K562 (cell line): Measurements from ENCODE around the gene CALHM3. TPM values are rescaled to one million over a fixed set of nuclear protein-coding genes. Genes with fewer than 3 reads are reported as not detected.
A peak's percentile ranks its signal among the peaks of the same experiment; 100 is the strongest.

ENCODE experiments used
- ATAC-seq: fragments of 200-7000 bp; cut with Tn5 transposase; 3 replicates; pipeline ENCODE4 v1.9.1; 2020; ENCODE audit warnings: moderate library complexity
- BruUV-seq: library from RNA; stranded (reverse); fragments of 400-500 nt; replicated peaks from 2 replicates; lab custom pipeline; 2021; lab: Mats Ljungman, UMichigan
- CTCF ChIA-PET: fragments of 300-600 bp; formaldehyde crosslinking; extraction: SDS; loops from one replicate; lab custom pipeline; 2021; ENCODE audit warnings: low intra/inter-chr PET ratio; lab: Yijun Ruan, JAX
- POLR2A ChIA-PET: fragments of 300-600, 350-650 bp; sonication (Branson Sonifier 250); formaldehyde crosslinking; extraction: SDS; loops from one replicate; lab custom pipeline; 2021; ENCODE audit warnings: antibody characterized with exemption, inconsistent platforms; lab: Yijun Ruan, JAX
- DNase-seq, 4 experiments: peaks; one replicate each; pipeline versions ENCODE4 v3.0.0 to v3.0.0-alpha.2; 2011 to 2018; ENCODE audit warnings: low spot score in 3 of 4, mixed read lengths in 3 of 4; ENCODE audit errors: extremely low read depth in 1 of 4
- FAIRE-seq: peaks from 2 replicates; lab custom pipeline; 2011; peaks lifted over from hg19 to GRCh38; lab: Jason Lieb, UNC
- H2AFZ ChIP-seq: 2 replicates; pipeline ENCODE4 v1.6.0; 2011; ENCODE audit warnings: low read depth, low read length, control low read depth, inconsistent platforms
- H3K27ac ChIP-seq: fragments of 200-600 bp; 3 replicates; pipeline ENCODE4 v1.8.0; 2011; ENCODE audit warnings: low read depth, mild to moderate bottlenecking, control low read depth, inconsistent platforms, low read length, moderate library complexity, mixed read lengths; ENCODE audit errors: extremely low read depth
- H3K27me3 ChIP-seq, 2 experiments: fragments of 300-600 bp in 1 of 2; 2 replicates in 1 of 2; 3 replicates in 1 of 2; pipeline versions ENCODE4 v1.6.0 to v1.8.0; 2011; ENCODE audit warnings: inconsistent platforms in 2 of 2, low read length in 2 of 2, mild to moderate bottlenecking in 1 of 2, mixed read lengths in 1 of 2, moderate library complexity in 1 of 2; ENCODE audit not compliant: control insufficient read depth in 2 of 2, insufficient read depth in 2 of 2
- H3K36me3 ChIP-seq: fragments of 300-600 bp; 3 replicates; pipeline ENCODE4 v1.8.0; 2011; ENCODE audit warnings: mild to moderate bottlenecking, low read length, inconsistent platforms; ENCODE audit not compliant: control insufficient read depth, insufficient read depth
- H3K4me1 ChIP-seq, 2 experiments: fragments of 200-600 bp in 1 of 2; replicated peaks in 1 of 2; 2 replicates in 1 of 2; 3 replicates in 1 of 2; pipeline versions ENCODE4 v1.5.1 to v1.8.0; 2011; ENCODE audit warnings: inconsistent platforms in 2 of 2, low read length in 2 of 2, mild to moderate bottlenecking in 1 of 2, mixed read lengths in 1 of 2, moderate library complexity in 1 of 2; ENCODE audit not compliant: control insufficient read depth in 2 of 2, insufficient read depth in 2 of 2
- H3K4me2 ChIP-seq: 2 replicates; pipeline ENCODE4 v1.6.1; 2011; ENCODE audit warnings: low read length, control low read depth, inconsistent platforms, mixed read lengths; ENCODE audit not compliant: insufficient read depth
- H3K4me3 ChIP-seq: fragments of 200-600 bp; sonication (generic), shearing (Covaris generic); 2 replicates; pipeline ENCODE4 v1.5.1; 2016; ENCODE audit warnings: control low read depth, inconsistent platforms
- H3K79me2 ChIP-seq: fragments of 200-600 bp; 3 replicates; pipeline ENCODE4 v1.8.0; 2011; ENCODE audit warnings: low read length, inconsistent platforms; ENCODE audit not compliant: control insufficient read depth, insufficient read depth
- H3K9ac ChIP-seq, 2 experiments: 2 replicates each; pipeline versions ENCODE4 v1.6.0 to v1.6.1; 2011; ENCODE audit warnings: low read depth in 2 of 2, low read length in 2 of 2, control low read depth in 1 of 2, inconsistent platforms in 1 of 2, mild to moderate bottlenecking in 1 of 2, mixed read lengths in 1 of 2; ENCODE audit not compliant: insufficient read depth in 1 of 2
- H3K9me1 ChIP-seq: one replicate; pipeline ENCODE4 v1.6.0; 2011; ENCODE audit warnings: inconsistent platforms, mild to moderate bottlenecking, low read length, moderate library complexity; ENCODE audit not compliant: control insufficient read depth, insufficient read depth
- H3K9me3 ChIP-seq: replicated peaks from 2 replicates; pipeline ENCODE4 v1.5.1; 2011; ENCODE audit warnings: low read depth, low read length, inconsistent platforms; ENCODE audit not compliant: control insufficient read depth, insufficient read depth
- H4K20me1 ChIP-seq: replicated peaks from 2 replicates; pipeline ENCODE4 v1.6.1; 2011; ENCODE audit warnings: low read length, inconsistent platforms, mixed read lengths; ENCODE audit not compliant: control insufficient read depth, insufficient read depth
- C11orf30 ChIP-seq: fragments of 450-650 bp; IDR thresholded peaks from 2 replicates; pipeline ENCODE4 v1.6.1; 2016; ENCODE audit warnings: low read depth, mild to moderate bottlenecking
- MTF1 ChIP-seq: fragments of 250-450 bp; sonication (Bioruptor Pico); IDR thresholded peaks from 2 replicates; pipeline ENCODE4 v1.9.0; 2021; ENCODE audit warnings: moderate library complexity, mild to moderate bottlenecking, inconsistent platforms, borderline replicate concordance
- TOE1 ChIP-seq, 2 experiments: fragments of 450-650 bp in 1 of 2; sonication (generic) in 1 of 2; formaldehyde crosslinking in 1 of 2; IDR thresholded peaks; 2 replicates each; pipeline versions ENCODE4 v1.7.1 to v1.8.0; 2016 to 2022; ENCODE audit warnings: borderline replicate concordance in 2 of 2, mild to moderate bottlenecking in 2 of 2, antibody characterized with exemption in 1 of 2, inconsistent platforms in 1 of 2, low read depth in 1 of 2, missing genetic modification reagents in 1 of 2, moderate library complexity in 1 of 2
- TRIM25 ChIP-seq: fragments of 450-650 bp; IDR thresholded peaks from 2 replicates; pipeline ENCODE4 v1.7.0; 2016; ENCODE audit warnings: borderline replicate concordance
- U2AF2 ChIP-seq: fragments of 200-400 bp; formaldehyde crosslinking; optimal IDR thresholded peaks from 2 replicates; pipeline ENCODE3; 2017; ENCODE audit warnings: low read depth, mild to moderate bottlenecking, low read length
- ZFP36 ChIP-seq: fragments of 150-350 bp; IDR thresholded peaks from 2 replicates; pipeline ENCODE4 v1.6.1; 2018; ENCODE audit warnings: low read length, low read depth; ENCODE audit not compliant: partially characterized antibody
- ZNF830 ChIP-seq: fragments of 250-450 bp; sonication (Bioruptor Pico); IDR thresholded peaks from 2 replicates; pipeline ENCODE4 v1.5.0; 2021; ENCODE audit warnings: mild to moderate bottlenecking
- WGBS: fragments of 100-300 bp; shearing (Covaris generic); methylation state at CpG from one replicate; pipeline ENCODE4 v1.1.6; 2016; ENCODE audit warnings: low coverage, mixed read lengths; ENCODE audit not compliant: insufficient coverage; ENCODE audit errors: missing lambda C conversion rate; 5-methylcytosine and 5-hydroxymethylcytosine counted together
- in situ Hi-C: fragments of 300-500 bp; cut with MboI; formaldehyde crosslinking; loops from 4 replicates; pipeline ENCODE4 v1.15.0; 2018; ENCODE audit warnings: inconsistent platforms, mixed read lengths
- intact Hi-C: fragments of 100-400 bp; cut with micrococcal nuclease; formaldehyde crosslinking; loops from 2 replicates; pipeline ENCODE4 v1.14.2; 2022
- polyA plus RNA-seq, 8 experiments: library from polyadenylated mRNA; depleted of rRNA in 4 of 8; stranded (reverse) in 5 of 8; unstranded in 3 of 8; fragments of >200 nt; fragmentation: Nextera tagmentation in 2 of 8; fragmentation: Illumina TruSeq in 1 of 8; extraction: Ambion mirVana in 2 of 8; extraction: Trizol in 1 of 8; gene quantifications; 2 replicates each; pipeline versions ENCODE4 v1.2.1 to v1.2.3, GENCODE V29; 2011 to 2014; ENCODE audit warnings: inconsistent platforms in 1 of 8, missing spikeins in 1 of 8
- total RNA-seq, 7 experiments: library from RNA; depleted of rRNA in 6 of 7; stranded (reverse); fragments of >200 nt in 6 of 7; fragmentation: Illumina TruSeq in 2 of 7; extraction: Trizol in 2 of 7; gene quantifications; 2 replicates each; pipeline versions ENCODE4 v1.2.1 to v1.2.3, GENCODE V29; 2011 to 2021; ENCODE audit warnings: low replicate concordance in 1 of 7

CALHM3 gene
- total and polyA plus RNA-seq, 9 of the 15 experiments (the other 6 are each of a cell fraction or from before 2014, with no cell fraction given) = not detected

- Histone ChIP-seq H3K9ac (no peak overlapping the region), H3K79me2 (no peaks in the 10 kb centered on the region), H3K27me3 (no peaks in the 10 kb centered on the region), H2AFZ (no peak overlapping the region), H3K9me3 (no peaks in the 10 kb centered on the region), H3K4me2 (no peak overlapping the region), H3K4me1 (peaks cover 2 to 18% of the 10 kb centered on the region in 2 experiments; a peak in 3 of 5 replicates), H3K9me1 (no peaks in the 10 kb centered on the region), H4K20me1 (no peaks in the 10 kb centered on the region; the same call in 1 of the 2 replicates), H3K36me3 (no peaks in the 10 kb centered on the region), H3K4me3 (no peak overlapping the region), H3K27ac (no peak overlapping the region)
- DNase-seq (no peak), ATAC-seq (no peak), FAIRE-seq (no peak)
- POLR2A ChIA-PET = no interaction called here
- intact Hi-C loops (no loop called here), in situ Hi-C loops (no loop called here)
- 42% methylated on average over 6 of the region's 9 CpGs for WGBS
- no peak for TF ChIP-seq U2AF2
- TF ChIP-seq TOE1 (IDR thresholded peaks at IDR 0.05; ENCODE audit: borderline replicate concordance) = no peak
- no peak for TF ChIP-seq TOE1 (CRISPR knock-in tag; IDR thresholded peaks at IDR 0.05; ENCODE audit: borderline replicate concordance, low read depth)
- no peak for TF ChIP-seq C11orf30
- TF ChIP-seq MTF1 (CRISPR knock-in tag) = no peak
- no peak for TF ChIP-seq TRIM25
- TF ChIP-seq ZFP36 = peak; percentile 75
- TF ChIP-seq ZNF830 (CRISPR knock-in tag) = no peak
- BruUV-seq = no TSS peak
- CTCF ChIA-PET = no interaction called here
Observed at GRCh38 chr10:103456074-103456660, 22.9 kb downstream of the CALHM3 start.
